Tibial nerve (tissue), 4 donors: ENCODE results near the gene ARFGAP2. TPM values are rescaled to one million over a fixed set of nuclear protein-coding genes. Genes with fewer than 3 reads are reported as not detected.

ENCODE experiments used
- DNase-seq, 2 donors: peaks; one replicate each; pipeline ENCODE4 v3.0.0-alpha.2; 2019; ENCODE audit warnings: low spot score in 2 of 2
- H3K27ac ChIP-seq, 4 donors: fragments of 200-600 bp; sonication (generic) in 3 of 4; one replicate each; pipeline ENCODE4 v1.5.1; 2017 to 2019; ENCODE audit warnings: mild to moderate bottlenecking in 1 of 4
- H3K27me3 ChIP-seq, 2 donors: fragments of 200-600 bp; sonication (generic) in 1 of 2; one replicate each; pipeline versions ENCODE4 v1.5.1 to v1.6.0; 2017 to 2019
- H3K36me3 ChIP-seq, 3 donors: fragments of 200-600 bp; sonication (generic); one replicate each; pipeline ENCODE4 v1.5.1; 2018 to 2019
- H3K4me1 ChIP-seq, 4 donors: fragments of 200-600 bp; sonication (generic) in 3 of 4; one replicate each; pipeline ENCODE4 v1.5.1; 2017 to 2019
- H3K4me3 ChIP-seq, 4 donors: fragments of 200-600 bp; sonication (generic) in 3 of 4; one replicate each; pipeline ENCODE4 v1.5.1; 2017 to 2019; ENCODE audit warnings: mild to moderate bottlenecking in 1 of 4, moderate library complexity in 1 of 4
- H3K9me3 ChIP-seq, 4 donors: fragments of 200-600 bp; sonication (generic) in 3 of 4; one replicate each; pipeline ENCODE4 v1.5.1; 2017 to 2019
- CTCF ChIP-seq, 5 experiments: fragments of 200-600 bp in 3 of 5; fragments of 450-650 bp in 2 of 5; sonication (generic) in 3 of 5; IDR thresholded peaks; one replicate each; pipeline ENCODE4 v1.5.1; 2016 to 2019; ENCODE audit warnings: antibody characterized with exemption in 5 of 5, mild to moderate bottlenecking in 3 of 5, moderate library complexity in 2 of 5
- EP300 ChIP-seq, 2 donors: sonication (generic); formaldehyde crosslinking; IDR thresholded peaks; one replicate each; pipeline ENCODE4 v1.6.1; 2017; ENCODE audit warnings: antibody characterized with exemption in 2 of 2, mild to moderate bottlenecking in 1 of 2
- POLR2A ChIP-seq, 2 donors: fragments of 450-650 bp; IDR thresholded peaks; one replicate each; pipeline ENCODE4 v1.6.1; 2017; ENCODE audit warnings: antibody characterized with exemption in 2 of 2, mild to moderate bottlenecking in 2 of 2, moderate library complexity in 2 of 2
- WGBS, 2 donors: methylation state at CpG; one replicate each; pipeline ENCODE4 v1.1.5; 2018; 5-methylcytosine and 5-hydroxymethylcytosine counted together
- total RNA-seq, 4 donors: library from RNA; depleted of rRNA; stranded (reverse); fragments of >200 nt; gene quantifications; one replicate each; pipeline ENCODE4 v1.1.0, GENCODE V29; 2016

The ARFGAP2 gene
- 100 to 1,000 TPM; 164 to 209 (median 176) TPM for total RNA-seq

- H3K9me3 ChIP-seq: no peaks in the 10 kb centered on the region
- peak; percentile 94 to 95 for DNase-seq
- 1% methylated on average over 28 to 83 of the region's 89 CpGs for WGBS, 2 donors
Measured at GRCh38 chr11:47176328-47177228, at the start of gene ARFGAP2. Gene ARFGAP2 (minus strand): TSS chr11:47176879. CDS start chr11:47176853, 26 bp downstream.

GRCh38 chr11:47225552-47226400 is 49.1 kb upstream of the ARFGAP2 start:
- no peaks in the 10 kb centered on the region for H3K9me3 ChIP-seq
- 88 to 89% methylated on average over 7 of the region's 7 CpGs for WGBS, 2 donors
- no peak for TF ChIP-seq POLR2A (IDR thresholded peaks at IDR 0.05)
- TF ChIP-seq EP300 (IDR thresholded peaks at IDR 0.05): no peak
- no peak for TF ChIP-seq CTCF (IDR thresholded peaks at IDR 0.05)
- DNase-seq: no peak
- no peaks in the 10 kb centered on the region for H3K27me3 ChIP-seq
- peaks cover 0 to 91% (median 0%) of the 10 kb centered on the region in 3 donors for H3K36me3 ChIP-seq
- H3K4me3 ChIP-seq: no peak overlapping the region
- H3K27ac ChIP-seq: no peak overlapping the region
- H3K4me1 ChIP-seq: peaks cover 0 to 6% (median 0%) of the 10 kb centered on the region in 4 donors

More at GRCh38 chr11:47176328-47177228, at the start of gene ARFGAP2:
- Histone ChIP-seq H3K4me3 (peak within 1 kb of the TSS; percentile 87 to 98 (median 93)), H3K4me1 (peaks cover 3 to 75% (median 21%) of the 10 kb centered on the region in 4 donors), H3K27ac (peak within 1 kb of the TSS; percentile 97 to 100 (median 98)), H3K36me3 (peaks cover 0 to 64% (median 3%) of the 10 kb centered on the region in 3 donors), H3K27me3 (no peaks in the 10 kb centered on the region)
- TF ChIP-seq POLR2A (IDR thresholded peaks at IDR 0.05) (peak; percentile 12 to 75), EP300 (IDR thresholded peaks at IDR 0.05) (peak; percentile 85 to 91), CTCF (IDR thresholded peaks at IDR 0.05) (no peak)

- Histone ChIP-seq H3K4me3 (no peak overlapping the region), H3K27me3 (no peaks in the 10 kb centered on the region), H3K36me3 (peaks cover 0 to 92% (median 0%) of the 10 kb centered on the region in 3 donors), H3K27ac (no peak overlapping the region), H3K4me1 (peaks cover 0 to 26% (median 3%) of the 10 kb centered on the region in 4 donors), H3K9me3 (no peaks in the 10 kb centered on the region)
- 91 to 93% methylated on average over 2 of the region's 2 CpGs for WGBS, 2 donors
- TF ChIP-seq POLR2A (IDR thresholded peaks at IDR 0.05): no peak
- TF ChIP-seq EP300 (IDR thresholded peaks at IDR 0.05): no peak
- no peak for TF ChIP-seq CTCF (IDR thresholded peaks at IDR 0.05)
- no peak for DNase-seq
Measured at GRCh38 chr11:47222696-47223095, 46.0 kb upstream of the ARFGAP2 start.

- Histone ChIP-seq H3K4me1 (peaks cover 0 to 48% (median 14%) of the 10 kb centered on the region in 4 donors), H3K4me3 (no peak overlapping the region), H3K36me3 (peaks cover 0 to 73% (median 0%) of the 10 kb centered on the region in 3 donors), H3K9me3 (no peaks in the 10 kb centered on the region), H3K27ac (peak overlapping the region in 1 of 4 donors; percentile 32), H3K27me3 (no peaks in the 10 kb centered on the region)
- WGBS, 2 donors: 50% methylated on average over 1 of the region's 1 CpG
- no peak for DNase-seq
- TF ChIP-seq CTCF (IDR thresholded peaks at IDR 0.05): no peak
- TF ChIP-seq POLR2A (IDR thresholded peaks at IDR 0.05): no peak
- TF ChIP-seq EP300 (IDR thresholded peaks at IDR 0.05): no peak
Measured at GRCh38 chr11:47220401-47220821, 43.7 kb upstream of the ARFGAP2 start.
